Motor neuron (in vitro differentiated cells): Measurements from ENCODE around the gene DUSP7. TPM values are rescaled to one million over a fixed set of nuclear protein-coding genes. Genes with fewer than 3 reads are reported as not detected.

Experiments used
- ATAC-seq, 8 experiments: fragments of 200-7000 bp; cut with Tn5 transposase; replicated peaks in 6 of 8; 2 replicates each; pipeline ENCODE4 v1.8.0; 2021; ENCODE audit warnings: mild to moderate bottlenecking in 8 of 8, moderate library complexity in 8 of 8
- H3K27ac ChIP-seq, 2 donors: fragments of 250-450 bp; sonication (Bioruptor Pico); 2 replicates each; pipeline ENCODE4 v1.9.0; 2021; ENCODE audit warnings: antibody characterized with exemption in 2 of 2, mild to moderate bottlenecking in 2 of 2, moderate library complexity in 1 of 2
- H3K4me1 ChIP-seq, 2 donors: fragments of 250-450 bp; sonication (Bioruptor Pico); replicated peaks in 1 of 2; 2 replicates each; pipeline ENCODE4 v1.6.1; 2021; ENCODE audit warnings: antibody characterized with exemption in 2 of 2, mild to moderate bottlenecking in 2 of 2, moderate library complexity in 1 of 2
- H3K4me3 ChIP-seq, 5 donors: fragments of 250-450 bp; sonication (Bioruptor Pico); 2 replicates each; pipeline ENCODE4 v1.9.0; 2021; ENCODE audit warnings: antibody characterized with exemption in 5 of 5, mild to moderate bottlenecking in 5 of 5, moderate library complexity in 4 of 5
- WGBS, 10 experiments: fragments of 450-650 bp; shearing (Covaris generic); methylation state at CpG; one replicate each; pipeline ENCODE4 v1.0.0; 2022; 5-methylcytosine and 5-hydroxymethylcytosine counted together
- in situ Hi-C, 9 experiments: fragments of 400-800 bp; cut with MboI; loops; one replicate each; pipeline ENCODE4 v1.15.0; 2021; ENCODE audit warnings: low sequenced_read_pairs in 9 of 9, low pct_unique_long_range_greater_than_20kb in 2 of 9; ENCODE audit not compliant: unreplicated experiment in 9 of 9
- total RNA-seq, 8 experiments: library from RNA; unstranded; fragments of 300-600 nt; gene quantifications; 2 replicates each; pipeline versions ENCODE4 v1.2.3 to v1.2.4, GENCODE V29; 2022

DUSP7 gene
- 10 to 100 TPM in 2 of 8 experiments, 1 to 10 TPM in 6; 6.9 to 12.9 (median 8.8) TPM for total RNA-seq

- WGBS, 10 experiments = 0% methylated on average over 1 to 4 of the region's 51 CpGs; no CpG with 5 or more reads in 8 of the 10 experiments
- in situ Hi-C loops = no loop called here
- Histone ChIP-seq H3K27ac (peak within 1 kb of the TSS; percentile 73 to 74), H3K4me3 (peak within 1 kb of the TSS; percentile 62 to 96 (median 66)), H3K4me1 (peaks cover 9 to 26% of the 10 kb centered on the region in 2 donors)
- peak; percentile 10 to 54 (median 46) for ATAC-seq
These were observed at the start of gene DUSP7 for GRCh38 chr3:52056521-52056967. Gene DUSP7 (minus strand): TSS chr3:52056571. CDS start chr3:52056366, 205 bp downstream.

- H3K4me1 ChIP-seq = peaks cover 17 to 23% of the 10 kb centered on the region in 2 donors
- 71 to 100% (median 98%) methylated on average over 2 to 6 of the region's 10 CpGs; no CpG with 5 or more reads in 1 of the 10 experiments for WGBS, 10 experiments
- no peak overlapping the region for H3K4me3 ChIP-seq
- in situ Hi-C loops = no loop called here
- no peak overlapping the region for H3K27ac ChIP-seq
- no peak for ATAC-seq
These were observed 48.6 kb upstream of the DUSP7 start for GRCh38 chr3:52104684-52105640.

GRCh38 chr3:52102934-52103333, 46.6 kb upstream of the DUSP7 start:
- Histone ChIP-seq H3K4me1 (peaks cover 6% of the 10 kb centered on the region in 2 donors), H3K4me3 (no peak overlapping the region), H3K27ac (no peak overlapping the region)
- in situ Hi-C loops = no loop called here
- WGBS, 10 experiments = 83 to 100% (median 91%) methylated on average over 2 to 4 of the region's 4 CpGs
- no peak for ATAC-seq

GRCh38 chr3:52099001-52099401, 42.6 kb upstream of the DUSP7 start:
- H3K4me1 ChIP-seq = no peaks in the 10 kb centered on the region
- ATAC-seq = no peak
- 50 to 100% (median 82%) methylated on average over 1 to 3 of the region's 3 CpGs; no CpG with 5 or more reads in 4 of the 10 experiments for WGBS, 10 experiments
- in situ Hi-C loops = no loop called here
- H3K27ac ChIP-seq = no peak overlapping the region
- H3K4me3 ChIP-seq = no peak overlapping the region

DNA sequence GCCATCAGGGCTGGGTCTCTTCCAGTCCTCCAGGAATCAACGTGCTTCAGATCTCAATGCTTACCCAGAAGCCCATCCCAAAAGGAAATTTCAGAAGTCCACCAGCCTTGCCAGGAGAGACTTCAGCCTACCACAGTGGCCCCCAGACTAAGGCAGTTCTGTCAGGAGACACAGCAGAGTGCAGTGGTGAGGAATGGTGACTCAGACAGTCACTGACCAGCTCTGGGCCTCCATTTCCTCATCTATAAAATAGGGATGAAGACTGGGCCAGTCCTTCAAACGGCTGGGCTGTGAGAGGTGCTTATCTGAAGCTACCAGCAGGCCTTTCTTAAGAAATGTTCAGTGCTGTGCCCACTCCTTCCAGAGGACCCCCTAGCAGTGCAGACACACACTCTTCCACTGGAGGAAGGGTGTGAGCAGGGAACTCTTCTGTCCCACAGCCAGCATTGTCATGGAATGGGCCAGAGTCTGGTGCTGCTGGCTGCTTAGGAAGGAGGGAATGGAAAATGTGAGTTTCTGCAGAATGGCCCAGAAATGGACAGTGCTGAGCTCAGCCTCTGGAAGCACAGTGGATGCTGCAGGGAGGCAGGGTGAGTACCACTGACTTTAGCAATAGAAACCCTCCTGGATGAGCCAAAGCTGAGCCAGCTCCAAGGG, 41.6 kb upstream of the DUSP7 start:
- in situ Hi-C loops = no loop called here
- ATAC-seq = no peak
- H3K4me3 ChIP-seq = no peak overlapping the region
- H3K4me1 ChIP-seq = no peaks in the 10 kb centered on the region
- WGBS, 10 experiments = 100% methylated on average over 1 of the region's 2 CpGs; no CpG with 5 or more reads in 8 of the 10 experiments
- H3K27ac ChIP-seq = no peak overlapping the region

- WGBS, 10 experiments = 80 to 100% (median 93%) methylated on average over 1 to 7 of the region's 8 CpGs
- in situ Hi-C loops = no loop called here
- Histone ChIP-seq H3K27ac (no peak overlapping the region), H3K4me1 (peaks cover 5% of the 10 kb centered on the region in 2 donors), H3K4me3 (no peak overlapping the region)
- no peak for ATAC-seq
These were observed 39.8 kb upstream of the DUSP7 start for GRCh38 chr3:52095990-52096775.

DNA sequence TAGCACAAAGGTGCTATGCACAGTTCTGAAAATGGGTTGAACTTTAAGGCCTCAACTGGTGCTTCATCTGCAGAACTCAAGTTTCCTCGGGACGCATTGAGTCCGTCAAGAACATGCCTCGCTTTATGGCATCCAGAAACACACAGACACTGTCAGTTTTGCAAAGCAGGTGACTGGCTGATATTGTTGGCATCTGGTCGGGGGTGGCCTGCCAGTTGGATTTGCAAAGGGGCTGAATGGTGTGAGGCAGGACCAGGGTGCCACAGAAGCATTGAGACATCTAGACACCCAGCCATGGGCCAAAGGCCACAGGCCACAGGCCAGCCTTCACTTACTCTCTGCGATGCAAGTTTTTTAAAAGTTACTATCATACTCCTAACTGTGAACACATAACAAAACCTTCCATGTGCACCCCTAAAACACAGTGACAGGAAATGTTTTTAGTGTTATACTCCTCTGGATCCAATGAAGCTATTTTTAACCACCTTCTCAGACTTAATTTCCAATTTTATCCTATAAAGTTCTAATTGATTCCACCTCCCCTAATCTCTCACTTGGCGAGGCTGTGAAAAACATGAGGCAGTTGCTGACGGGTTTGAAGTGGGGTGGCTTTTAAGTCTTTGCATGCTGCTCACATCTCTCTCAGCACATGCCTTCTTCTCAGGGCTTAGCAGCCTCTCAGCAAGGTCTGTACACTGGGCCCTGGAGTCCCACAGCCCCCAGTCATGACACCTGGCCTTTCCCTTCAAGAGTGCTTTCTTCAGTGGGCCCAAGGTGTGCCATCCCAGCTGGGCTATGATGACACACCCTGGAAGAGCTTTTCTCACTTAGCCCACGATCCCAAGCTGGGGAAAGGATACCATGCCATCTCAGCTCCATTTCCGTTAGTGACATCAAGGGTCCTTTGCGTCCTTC, 38.5 kb upstream of the DUSP7 start:
- 77 to 100% (median 98%) methylated on average over 1 to 9 of the region's 11 CpGs; no CpG with 5 or more reads in 1 of the 10 experiments for WGBS, 10 experiments
- no peak overlapping the region for H3K4me3 ChIP-seq
- no peak for ATAC-seq
- no peak overlapping the region for H3K27ac ChIP-seq
- H3K4me1 ChIP-seq = peaks cover 12 to 15% of the 10 kb centered on the region in 2 donors
- in situ Hi-C loops = no loop called here

- no peak overlapping the region for H3K27ac ChIP-seq
- H3K4me1 ChIP-seq = peaks cover 18 to 21% of the 10 kb centered on the region in 2 donors
- in situ Hi-C loops = no loop called here
- ATAC-seq = no peak
- 90 to 100% (median 100%) methylated on average over 1 to 3 of the region's 7 CpGs; no CpG with 5 or more reads in 5 of the 10 experiments for WGBS, 10 experiments
- H3K4me3 ChIP-seq = no peak overlapping the region
These were observed 37.6 kb upstream of the DUSP7 start for GRCh38 chr3:52093756-52094545.

- no peak overlapping the region for H3K4me3 ChIP-seq
- in situ Hi-C loops = no loop called here
- peaks cover 29 to 32% of the 10 kb centered on the region in 2 donors for H3K4me1 ChIP-seq
- 83 to 100% (median 88%) methylated on average over 1 to 4 of the region's 7 CpGs; no CpG with 5 or more reads in 7 of the 10 experiments for WGBS, 10 experiments
- ATAC-seq = no peak
- H3K27ac ChIP-seq = no peak overlapping the region
These were observed 36.5 kb upstream of the DUSP7 start for GRCh38 chr3:52092891-52093290.

GRCh38 chr3:52092271-52092660, 35.9 kb upstream of the DUSP7 start:
- Histone ChIP-seq H3K4me1 (peaks cover 35% of the 10 kb centered on the region in 2 donors), H3K4me3 (no peak overlapping the region), H3K27ac (no peak overlapping the region)
- WGBS, 10 experiments = 100% methylated on average over 1 of the region's 1 CpG; no CpG with 5 or more reads in 9 of the 10 experiments
- in situ Hi-C loops = no loop called here
- ATAC-seq = no peak

GRCh38 chr3:52091586-52092270, 35.4 kb upstream of the DUSP7 start:
- ATAC-seq = no peak
- Histone ChIP-seq H3K4me3 (no peak overlapping the region), H3K4me1 (peaks cover 35 to 41% of the 10 kb centered on the region in 2 donors), H3K27ac (no peak overlapping the region)
- in situ Hi-C loops = no loop called here
- WGBS, 10 experiments = 77 to 100% (median 100%) methylated on average over 1 to 4 of the region's 5 CpGs; no CpG with 5 or more reads in 4 of the 10 experiments
